ENCODE data around the gene BMP5.

DNA sequence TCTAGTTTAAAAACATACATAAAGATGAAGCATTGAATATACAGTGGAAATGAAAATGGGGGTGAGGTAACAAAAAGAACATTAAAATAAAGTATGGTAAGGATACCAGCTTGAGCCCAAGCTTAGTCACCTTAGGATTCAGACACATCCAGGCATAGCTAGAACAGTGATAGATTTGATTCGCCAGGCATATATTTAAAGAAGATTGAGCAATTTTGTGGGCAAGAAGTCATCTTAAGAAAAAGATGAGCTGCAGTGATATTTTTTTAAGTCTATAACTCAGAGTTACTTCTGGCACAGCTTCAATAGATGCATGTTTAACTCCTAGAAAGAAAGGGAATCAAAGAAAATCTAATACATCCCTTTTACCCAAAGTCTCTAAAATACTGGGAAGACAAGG lies 97.9 kb downstream of the BMP5 start:
- TF ChIP-seq, protein P1, sequence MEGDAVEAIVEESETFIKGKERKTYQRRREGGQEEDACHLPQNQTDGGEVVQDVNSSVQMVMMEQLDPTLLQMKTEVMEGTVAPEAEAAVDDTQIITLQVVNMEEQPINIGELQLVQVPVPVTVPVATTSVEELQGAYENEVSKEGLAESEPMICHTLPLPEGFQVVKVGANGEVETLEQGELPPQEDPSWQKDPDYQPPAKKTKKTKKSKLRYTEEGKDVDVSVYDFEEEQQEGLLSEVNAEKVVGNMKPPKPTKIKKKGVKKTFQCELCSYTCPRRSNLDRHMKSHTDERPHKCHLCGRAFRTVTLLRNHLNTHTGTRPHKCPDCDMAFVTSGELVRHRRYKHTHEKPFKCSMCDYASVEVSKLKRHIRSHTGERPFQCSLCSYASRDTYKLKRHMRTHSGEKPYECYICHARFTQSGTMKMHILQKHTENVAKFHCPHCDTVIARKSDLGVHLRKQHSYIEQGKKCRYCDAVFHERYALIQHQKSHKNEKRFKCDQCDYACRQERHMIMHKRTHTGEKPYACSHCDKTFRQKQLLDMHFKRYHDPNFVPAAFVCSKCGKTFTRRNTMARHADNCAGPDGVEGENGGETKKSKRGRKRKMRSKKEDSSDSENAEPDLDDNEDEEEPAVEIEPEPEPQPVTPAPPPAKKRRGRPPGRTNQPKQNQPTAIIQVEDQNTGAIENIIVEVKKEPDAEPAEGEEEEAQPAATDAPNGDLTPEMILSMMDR (IDR thresholded peaks at IDR 0.05; ENCODE audit: poor library complexity, severe bottlenecking), result no peak
- TF ChIP-seq EZH2 (IDR thresholded peaks at IDR 0.05; ENCODE audit: borderline replicate concordance, insufficient read depth, low read length, poor library complexity, severe bottlenecking) (no peak), POLR2AphosphoS5 (IDR thresholded peaks at IDR 0.05) (no peak), TAF1 (IDR thresholded peaks at IDR 0.05; ENCODE audit: low read depth) (no peak), RAD21 (conservative IDR thresholded peaks at IDR 0.05) (no peak), SMC3 (conservative IDR thresholded peaks at IDR 0.05; ENCODE audit: poor library complexity) (no peak)
- TF ChIP-seq, protein P2, sequence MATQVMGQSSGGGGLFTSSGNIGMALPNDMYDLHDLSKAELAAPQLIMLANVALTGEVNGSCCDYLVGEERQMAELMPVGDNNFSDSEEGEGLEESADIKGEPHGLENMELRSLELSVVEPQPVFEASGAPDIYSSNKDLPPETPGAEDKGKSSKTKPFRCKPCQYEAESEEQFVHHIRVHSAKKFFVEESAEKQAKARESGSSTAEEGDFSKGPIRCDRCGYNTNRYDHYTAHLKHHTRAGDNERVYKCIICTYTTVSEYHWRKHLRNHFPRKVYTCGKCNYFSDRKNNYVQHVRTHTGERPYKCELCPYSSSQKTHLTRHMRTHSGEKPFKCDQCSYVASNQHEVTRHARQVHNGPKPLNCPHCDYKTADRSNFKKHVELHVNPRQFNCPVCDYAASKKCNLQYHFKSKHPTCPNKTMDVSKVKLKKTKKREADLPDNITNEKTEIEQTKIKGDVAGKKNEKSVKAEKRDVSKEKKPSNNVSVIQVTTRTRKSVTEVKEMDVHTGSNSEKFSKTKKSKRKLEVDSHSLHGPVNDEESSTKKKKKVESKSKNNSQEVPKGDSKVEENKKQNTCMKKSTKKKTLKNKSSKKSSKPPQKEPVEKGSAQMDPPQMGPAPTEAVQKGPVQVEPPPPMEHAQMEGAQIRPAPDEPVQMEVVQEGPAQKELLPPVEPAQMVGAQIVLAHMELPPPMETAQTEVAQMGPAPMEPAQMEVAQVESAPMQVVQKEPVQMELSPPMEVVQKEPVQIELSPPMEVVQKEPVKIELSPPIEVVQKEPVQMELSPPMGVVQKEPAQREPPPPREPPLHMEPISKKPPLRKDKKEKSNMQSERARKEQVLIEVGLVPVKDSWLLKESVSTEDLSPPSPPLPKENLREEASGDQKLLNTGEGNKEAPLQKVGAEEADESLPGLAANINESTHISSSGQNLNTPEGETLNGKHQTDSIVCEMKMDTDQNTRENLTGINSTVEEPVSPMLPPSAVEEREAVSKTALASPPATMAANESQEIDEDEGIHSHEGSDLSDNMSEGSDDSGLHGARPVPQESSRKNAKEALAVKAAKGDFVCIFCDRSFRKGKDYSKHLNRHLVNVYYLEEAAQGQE (IDR thresholded peaks at IDR 0.05; ENCODE audit: borderline replicate concordance), result no peak
